PC-3 (cell line): Measurements from ENCODE around the gene CLASP2.

Experiments
- CTCF ChIP-seq: fragments of 300-600 bp; sonication (generic); conservative IDR thresholded peaks from 2 replicates; pipeline ENCODE4 v1.5.1; 2017; ENCODE audit warnings: antibody characterized with exemption, low read depth, mild to moderate bottlenecking, low read length
- EZH2 ChIP-seq: fragments of 300-600 bp; sonication (generic); IDR thresholded peaks from one replicate; pipeline ENCODE4 v1.6.1; 2017; ENCODE audit warnings: antibody characterized with exemption, mild to moderate bottlenecking, low read length; ENCODE audit not compliant: unreplicated experiment

GRCh38 chr3:33543601-33544000 lies 174.5 kb downstream of the CLASP2 start:
- TF ChIP-seq CTCF (no peak), EZH2 (no peak)
